ENCODE measurements around the gene LIPK. TPM values are rescaled to one million over a fixed set of nuclear protein-coding genes. Genes with fewer than 3 reads are reported as not detected.

Gene LIPK
- total and polyA plus RNA-seq, 2 of the 8 experiments (the other 6 are each of a cell fraction or from before 2014, with no cell fraction given): not detected

DNA sequence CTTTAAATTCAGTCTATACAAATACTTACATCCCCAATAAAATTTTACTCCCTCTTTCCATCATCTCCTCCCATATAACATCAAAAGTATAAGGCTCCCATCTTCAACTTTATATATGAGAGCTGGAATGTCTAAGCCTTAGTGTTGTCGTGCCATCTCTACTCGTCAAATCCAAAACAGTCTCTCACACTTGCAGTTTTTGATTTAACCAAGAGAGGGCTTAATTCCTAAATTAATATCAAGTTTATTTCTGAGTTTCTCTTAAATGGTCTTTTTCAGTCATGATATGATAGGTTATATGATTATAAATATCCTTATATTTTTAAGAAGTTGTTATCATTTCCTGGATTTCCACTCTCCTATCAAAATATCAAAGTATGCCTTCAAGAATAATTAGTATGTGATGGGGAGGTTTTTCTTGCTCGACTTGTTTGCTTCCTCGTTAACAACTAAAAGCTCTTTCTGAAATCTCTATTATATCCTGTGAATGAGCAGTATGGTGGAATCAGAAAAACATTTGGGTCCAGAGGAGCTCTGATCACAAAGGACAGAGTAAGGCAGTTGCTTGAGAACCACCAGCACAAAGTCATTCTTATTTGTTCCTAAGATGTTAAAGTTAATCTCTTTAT, 12.5 kb upstream of the LIPK start:
- no peaks in the 10 kb centered on the region for H3K9me3 ChIP-seq (ENCODE audit: insufficient read depth in 2 of 2, low read depth in 1 of 2, low read length in 1 of 2)
- H2AFZ ChIP-seq (ENCODE audit: low read length): no peak overlapping the region
- no peak overlapping the region for H4K8ac ChIP-seq (ENCODE audit: extremely low read depth, insufficient read depth, low read length)
- H3K36me3 ChIP-seq (ENCODE audit: control insufficient read depth in 2 of 4, insufficient read depth in 4 of 4, low read length in 3 of 4): no peaks in the 10 kb centered on the region
- no peak overlapping the region for H2AK5ac ChIP-seq (ENCODE audit: low read depth, low read length)
- H3K4ac ChIP-seq (replicated peaks; ENCODE audit: insufficient read length, low read depth, low read length): no peak overlapping the region
- POLR2A ChIA-PET (ENCODE audit: partially characterized antibody): no interaction called here
- H3K23me2 ChIP-seq (ENCODE audit: low read depth, low read length): no peaks in the 10 kb centered on the region
- CTCF ChIA-PET (ENCODE audit: partially characterized antibody): interaction anchor here (0.5 to 2.3 kb wide), 14 partner anchors 9 to 186 kb away, joined by 3 to 19 read pairs (median 3); partner anchors contain the start of gene LIPK
- H3K56ac ChIP-seq (replicated peaks; ENCODE audit: insufficient read length, low read depth, low read length): no peak overlapping the region
- no peak overlapping the region for H3K14ac ChIP-seq (ENCODE audit: insufficient read length)
- H3K4me2 ChIP-seq (ENCODE audit: insufficient read depth in 1 of 2, low read depth in 2 of 2, low read length in 2 of 2): no peak overlapping the region
- TF ChIP-seq CREB1 (IDR thresholded peaks at IDR 0.05) (no peak), EGR1 (IDR thresholded peaks at IDR 0.05; ENCODE audit: borderline replicate concordance, low read depth, low read length) (no peak), CTCF (IDR thresholded peaks at IDR 0.05; ENCODE audit: control extremely low read depth in 1 of 3, insufficient read depth in 1 of 3, low read depth in 1 of 3, low read length in 3 of 3) (peak in 1 of 3 experiments; percentile 5; a peak in 1 of 4 replicates)
- peaks cover 9 to 27% (median 24%) of the 10 kb centered on the region in 4 experiments for H3K27me3 ChIP-seq (replicated peaks in 1 of 4; ENCODE audit: control insufficient read depth in 3 of 4, extremely low read depth in 1 of 4, insufficient read depth in 3 of 4, low read length in 3 of 4)
- H4K5ac ChIP-seq (ENCODE audit: insufficient read length, low read depth, low read length): no peak overlapping the region
- no peak overlapping the region for H3K23ac ChIP-seq (ENCODE audit: insufficient read length)
- H3K4me3 ChIP-seq (ENCODE audit: extremely low read depth in 1 of 4, insufficient read depth in 2 of 4, low read depth in 3 of 4, low read length in 4 of 4): no peak overlapping the region
- H2BK20ac ChIP-seq (ENCODE audit: low read length): no peak overlapping the region
- no peak overlapping the region for H4K91ac ChIP-seq (replicated peaks; ENCODE audit: insufficient read length, low read length)
- no peak overlapping the region for H2BK120ac ChIP-seq (replicated peaks; ENCODE audit: low read depth, low read length)
- H2BK12ac ChIP-seq (ENCODE audit: low read depth, low read length): no peak overlapping the region
- H4K20me1 ChIP-seq (replicated peaks in 1 of 2; ENCODE audit: control insufficient read depth in 1 of 2, insufficient read depth in 2 of 2, low read length in 2 of 2): no peaks in the 10 kb centered on the region
- H3K9ac ChIP-seq (replicated peaks in 1 of 4; ENCODE audit: extremely low read depth in 1 of 4, low read depth in 3 of 4, low read length in 3 of 4): no peak overlapping the region
- H3K27ac ChIP-seq (ENCODE audit: low read depth, low read length): no peak overlapping the region
- no peaks in the 10 kb centered on the region for H3K79me2 ChIP-seq (ENCODE audit: control insufficient read depth in 1 of 2, insufficient read depth in 2 of 2, low read length in 2 of 2)
- DNase-seq (ENCODE audit: low read depth in 1 of 2, low spot score in 2 of 2): no peak
- H3K4me1 ChIP-seq (replicated peaks in 1 of 4; ENCODE audit: control insufficient read depth in 3 of 4, insufficient read depth in 4 of 4, low read length in 3 of 4): no peaks in the 10 kb centered on the region
- H3K18ac ChIP-seq (ENCODE audit: extremely low read depth, low read length): no peak overlapping the region
- H3K79me1 ChIP-seq (ENCODE audit: low read depth, low read length): no peaks in the 10 kb centered on the region
- 66% methylated on average over 4 of the region's 4 CpGs; no CpG with 5 or more reads in 1 of the 2 experiments for WGBS, 2 experiments (ENCODE audit: extremely low coverage in 1 of 2, insufficient coverage in 1 of 2, insufficient read length in 1 of 2, insufficient replicate concordance in 2 of 2, low coverage in 1 of 2, low lambda C conversion rate in 2 of 2, missing lambda C conversion rate in 1 of 2)
- no peak for FAIRE-seq
- no peak overlapping the region for H2BK15ac ChIP-seq (ENCODE audit: low read length)
- H2BK5ac ChIP-seq (ENCODE audit: low read depth, low read length): no peak overlapping the region

Measured in H1 (cell line).